GM18499 (cell line): ENCODE data around the gene ACAD11.
A peak's percentile ranks its signal among the peaks of the same experiment; 100 is the strongest.

Experiments used
- ATAC-seq: cut with Tn5 transposase; IDR thresholded peaks from one replicate; pipeline ENCODE4 v1.9.1; 2021; ENCODE audit warnings: moderate number of reproducible peaks; ENCODE audit not compliant: insufficient read depth, unreplicated experiment

ACAD11 gene

GRCh38 chr3:132659365-132660051, at the start of gene ACAD11:
ACAD11 (minus strand) TSS chr3:132659809; CDS start chr3:132659751, 58 bp downstream.
- ATAC-seq: peak; percentile 25

- no peak for ATAC-seq
Measured at GRCh38 chr3:132703733-132704132, 44.1 kb upstream of the ACAD11 start.

- ATAC-seq: no peak
Measured at GRCh38 chr3:132695422-132695821, 35.8 kb upstream of the ACAD11 start.

- no peak for ATAC-seq
Measured at GRCh38 chr3:132694991-132695390, 35.4 kb upstream of the ACAD11 start.

GRCh38 chr3:132690040-132690439, 30.4 kb upstream of the ACAD11 start:
- ATAC-seq: no peak

- no peak for ATAC-seq
Measured at GRCh38 chr3:132682201-132682600, 22.6 kb upstream of the ACAD11 start.

- no peak for ATAC-seq
Measured at GRCh38 chr3:132681421-132681820, 21.8 kb upstream of the ACAD11 start.

- ATAC-seq: no peak
Measured at GRCh38 chr3:132679911-132680310, 20.3 kb upstream of the ACAD11 start.

- ATAC-seq: no peak
Measured at GRCh38 chr3:132675408-132675807, 15.8 kb upstream of the ACAD11 start.

- ATAC-seq: no peak
Measured at GRCh38 chr3:132669256-132669777, 9.7 kb upstream of the ACAD11 start.

GRCh38 chr3:132665230-132665745, 5.7 kb upstream of the ACAD11 start:
- no peak for ATAC-seq

GRCh38 chr3:132662212-132662611, 2.6 kb upstream of the ACAD11 start:
- ATAC-seq: no peak

GRCh38 chr3:132661101-132661500, 1.5 kb upstream of the ACAD11 start:
- no peak for ATAC-seq

- no peak for ATAC-seq
Measured at GRCh38 chr3:132660811-132661070, 1.1 kb upstream of the ACAD11 start.

- peak; percentile 38 for ATAC-seq
Measured at GRCh38 chr3:132660052-132660810, 622 bp upstream of the ACAD11 start, which contains the start of gene UBA5. UBA5 (plus strand) TSS chr3:132660329; CDS start chr3:132660538, 209 bp downstream.

GRCh38 chr3:132659000-132659364, 627 bp downstream of the ACAD11 start:
- no peak for ATAC-seq

GRCh38 chr3:132657869-132658747, 1.5 kb downstream of the ACAD11 start:
- ATAC-seq: no peak

- no peak for ATAC-seq
Measured at GRCh38 chr3:132655471-132655870, 4.1 kb downstream of the ACAD11 start.

GRCh38 chr3:132654721-132655120, 4.9 kb downstream of the ACAD11 start:
- ATAC-seq: no peak

- no peak for ATAC-seq
Measured at GRCh38 chr3:132654190-132654589, 5.4 kb downstream of the ACAD11 start.
